Neuronal stem cell (in vitro differentiated cells): ENCODE data around the gene MUS81.

Source experiments
- DNase-seq: peaks from one replicate; pipeline ENCODE4 v3.0.0-alpha.2; 2013; ENCODE audit warnings: low spot score
- H2AFZ ChIP-seq: one replicate; pipeline ENCODE4 v1.6.1; 2013; ENCODE audit warnings: mild to moderate bottlenecking, low read length, inconsistent platforms
- H2AK5ac ChIP-seq: 2 replicates; pipeline ENCODE4 v1.6.1; 2013; ENCODE audit warnings: low read depth, mild to moderate bottlenecking, inconsistent platforms, low read length, moderate library complexity, mixed read lengths
- H2BK120ac ChIP-seq: 2 replicates; pipeline ENCODE4 v1.6.1; 2013; ENCODE audit warnings: low read depth, mild to moderate bottlenecking, inconsistent platforms, low read length, moderate library complexity, mixed read lengths
- H2BK12ac ChIP-seq: one replicate; pipeline ENCODE4 v1.6.1; 2013; ENCODE audit warnings: low read length, inconsistent platforms
- H2BK15ac ChIP-seq: 2 replicates; pipeline ENCODE4 v1.6.1; 2013; ENCODE audit warnings: mild to moderate bottlenecking, low read length, inconsistent platforms, mixed read lengths
- H2BK5ac ChIP-seq: one replicate; pipeline ENCODE4 v1.6.1; 2013; ENCODE audit warnings: inconsistent platforms, mild to moderate bottlenecking, low read length, moderate library complexity
- H3K14ac ChIP-seq: one replicate; pipeline ENCODE4 v1.6.1; 2013; ENCODE audit warnings: low read length, inconsistent platforms
- H3K18ac ChIP-seq: 2 replicates; pipeline ENCODE4 v1.6.1; 2013; ENCODE audit warnings: low read length, inconsistent platforms
- H3K23ac ChIP-seq: 2 replicates; pipeline ENCODE4 v1.6.1; 2013; ENCODE audit warnings: low read depth, mild to moderate bottlenecking, mixed read lengths, low read length, inconsistent platforms; ENCODE audit not compliant: poor library complexity
- H3K27ac ChIP-seq: replicated peaks from 3 replicates; pipeline ENCODE4 v1.5.1; 2013; ENCODE audit warnings: low read length, inconsistent platforms
- H3K27me3 ChIP-seq, 3 experiments: 2 replicates each; pipeline ENCODE4 v1.6.1; 2013; ENCODE audit warnings: low read length in 3 of 3, mild to moderate bottlenecking in 2 of 3, inconsistent platforms in 1 of 3, low read depth in 1 of 3, mixed read lengths in 1 of 3, moderate library complexity in 1 of 3; ENCODE audit not compliant: control insufficient read depth in 3 of 3, insufficient read depth in 3 of 3
- H3K36me3 ChIP-seq, 2 donors: replicated peaks in 1 of 2; 2 replicates each; pipeline ENCODE4 v1.6.1; 2013; ENCODE audit warnings: low read length in 2 of 2; ENCODE audit not compliant: control insufficient read depth in 2 of 2, insufficient read depth in 2 of 2
- H3K4ac ChIP-seq: 2 replicates; pipeline ENCODE4 v1.6.1; 2013; ENCODE audit warnings: inconsistent platforms, mild to moderate bottlenecking, low read length, moderate library complexity
- H3K4me1 ChIP-seq, 2 donors: 1 replicate in 1 of 2; 2 replicates in 1 of 2; pipeline ENCODE4 v1.6.1; 2013; ENCODE audit warnings: low read length in 2 of 2, low read depth in 1 of 2; ENCODE audit not compliant: control insufficient read depth in 2 of 2, insufficient read depth in 1 of 2
- H3K4me2 ChIP-seq: one replicate; pipeline ENCODE4 v1.6.1; 2013; ENCODE audit warnings: mild to moderate bottlenecking, low read length, inconsistent platforms; ENCODE audit not compliant: insufficient read depth, poor library complexity, severe bottlenecking
- H3K4me3 ChIP-seq, 2 donors: 2 replicates each; pipeline ENCODE4 v1.5.1; 2013; ENCODE audit warnings: low read length in 2 of 2, mild to moderate bottlenecking in 2 of 2, inconsistent platforms in 1 of 2, moderate library complexity in 1 of 2
- H3K79me1 ChIP-seq: one replicate; pipeline ENCODE4 v1.6.1; 2013; ENCODE audit warnings: low read depth, mild to moderate bottlenecking, inconsistent platforms, low read length, moderate library complexity
- H3K9ac ChIP-seq: one replicate; pipeline ENCODE4 v1.6.1; 2013; ENCODE audit warnings: mild to moderate bottlenecking, low read depth, low read length, inconsistent platforms; ENCODE audit not compliant: poor library complexity
- H3K9me3 ChIP-seq, 2 donors: replicated peaks in 1 of 2; 2 replicates each; pipeline versions ENCODE3 to v1.6.1; 2013; ENCODE audit warnings: low read length in 2 of 2, mild to moderate bottlenecking in 2 of 2, inconsistent platforms in 1 of 2, low read depth in 1 of 2, mixed read lengths in 1 of 2, moderate library complexity in 1 of 2; ENCODE audit not compliant: control insufficient read depth in 2 of 2, insufficient read depth in 1 of 2
- H4K8ac ChIP-seq: one replicate; pipeline ENCODE4 v1.6.1; 2013; ENCODE audit warnings: low read depth, mild to moderate bottlenecking, inconsistent platforms, low read length, moderate library complexity
- H4K91ac ChIP-seq: one replicate; pipeline ENCODE4 v1.6.1; 2013; ENCODE audit warnings: low read length, low read depth, mild to moderate bottlenecking, inconsistent platforms; ENCODE audit not compliant: poor library complexity
- WGBS, 2 donors: extraction: QIAGEN DNeasy Blood & Tissue Kit; methylation state at CpG; one replicate each; pipeline ENCODE4 v1.1.7; 2013; ENCODE audit warnings: missing lambda C conversion rate in 2 of 2, mixed read lengths in 1 of 2; ENCODE audit not compliant: insufficient read length in 2 of 2, insufficient replicate concordance in 1 of 2; ENCODE audit errors: extremely low coverage in 2 of 2; 5-methylcytosine and 5-hydroxymethylcytosine counted together

Gene MUS81

GRCh38 chr11:65896034-65896999 lies 36.1 kb downstream of the MUS81 start:
- no peak overlapping the region for H3K9ac ChIP-seq
- DNase-seq: no peak
- H3K36me3 ChIP-seq: no peaks in the 10 kb centered on the region
- H3K79me1 ChIP-seq: no peaks in the 10 kb centered on the region
- no peak overlapping the region for H3K4me2 ChIP-seq
- no peak overlapping the region for H2BK15ac ChIP-seq
- no peak overlapping the region for H3K27ac ChIP-seq
- H3K27me3 ChIP-seq: peaks cover 18 to 36% (median 21%) of the 10 kb centered on the region in 3 experiments
- no CpG with 5 or more reads among the region's 14 CpGs for WGBS, 2 donors
- peaks cover 14 to 15% of the 10 kb centered on the region in 2 donors for H3K4me1 ChIP-seq
- no peak overlapping the region for H3K18ac ChIP-seq
- H2BK120ac ChIP-seq: no peak overlapping the region
- no peak overlapping the region for H4K91ac ChIP-seq
- no peak overlapping the region for H2BK12ac ChIP-seq
- no peak overlapping the region for H3K4me3 ChIP-seq
- no peak overlapping the region for H2BK5ac ChIP-seq
- no peak overlapping the region for H3K14ac ChIP-seq
- H3K23ac ChIP-seq: no peak overlapping the region
- peak overlapping the region; percentile 51 for H2AK5ac ChIP-seq
- H3K9me3 ChIP-seq: peaks cover 0 to 2% of the 10 kb centered on the region in 2 donors
- no peak overlapping the region for H3K4ac ChIP-seq
- H2AFZ ChIP-seq: no peak overlapping the region
- H4K8ac ChIP-seq: no peak overlapping the region

- no peak overlapping the region for H3K4me3 ChIP-seq
Measured at GRCh38 chr11:65897020-65897471, 36.8 kb downstream of the MUS81 start.

GRCh38 chr11:65898656-65899355 lies 38.6 kb downstream of the MUS81 start:
- H3K36me3 ChIP-seq: no peaks in the 10 kb centered on the region
- H4K8ac ChIP-seq: no peak overlapping the region
- no peak overlapping the region for H4K91ac ChIP-seq
- peak overlapping the region; percentile 88 for H2AK5ac ChIP-seq
- no peak overlapping the region for H2BK12ac ChIP-seq
- H2AFZ ChIP-seq: peak overlapping the region; percentile 94
- WGBS, 2 donors: no CpG with 5 or more reads among the region's 28 CpGs
- H3K4ac ChIP-seq: no peak overlapping the region
- no peak overlapping the region for H2BK5ac ChIP-seq
- peaks cover 0 to 2% of the 10 kb centered on the region in 2 donors for H3K9me3 ChIP-seq
- H3K4me2 ChIP-seq: no peak overlapping the region
- H3K79me1 ChIP-seq: no peaks in the 10 kb centered on the region
- H3K23ac ChIP-seq: peak overlapping the region; percentile 96
- H3K27me3 ChIP-seq: peaks cover 20 to 53% (median 21%) of the 10 kb centered on the region in 3 experiments
- no peak for DNase-seq
- no peak overlapping the region for H2BK15ac ChIP-seq
- no peak overlapping the region for H3K27ac ChIP-seq
- peak overlapping the region in 1 of 2 donors; percentile 53 for H3K4me3 ChIP-seq
- no peak overlapping the region for H2BK120ac ChIP-seq
- peak overlapping the region; percentile 78 for H3K18ac ChIP-seq
- no peak overlapping the region for H3K14ac ChIP-seq
- H3K9ac ChIP-seq: no peak overlapping the region
- peaks cover 11 to 12% of the 10 kb centered on the region in 2 donors for H3K4me1 ChIP-seq

More at GRCh38 chr11:65897020-65897471, 36.8 kb downstream of the MUS81 start:
- H3K27ac ChIP-seq: no peak overlapping the region
- H3K4me2 ChIP-seq: no peak overlapping the region
- H3K27me3 ChIP-seq: peaks cover 20 to 42% (median 21%) of the 10 kb centered on the region in 3 experiments
- no peaks in the 10 kb centered on the region for H3K79me1 ChIP-seq
- H2BK12ac ChIP-seq: no peak overlapping the region
- H2AFZ ChIP-seq: no peak overlapping the region
- peaks cover 0 to 2% of the 10 kb centered on the region in 2 donors for H3K9me3 ChIP-seq
- no peak overlapping the region for H2BK15ac ChIP-seq
- no peak overlapping the region for H3K18ac ChIP-seq
- no peak overlapping the region for H3K23ac ChIP-seq
- H2AK5ac ChIP-seq: no peak overlapping the region
- no peak overlapping the region for H3K14ac ChIP-seq
- WGBS, 2 donors: no CpG with 5 or more reads among the region's 4 CpGs
- H3K36me3 ChIP-seq: no peaks in the 10 kb centered on the region
- no peak overlapping the region for H3K9ac ChIP-seq
- H4K91ac ChIP-seq: no peak overlapping the region
- DNase-seq: no peak
- peaks cover 9% of the 10 kb centered on the region in 2 donors for H3K4me1 ChIP-seq
- H2BK5ac ChIP-seq: no peak overlapping the region
- H2BK120ac ChIP-seq: no peak overlapping the region
- H3K4ac ChIP-seq: no peak overlapping the region
- no peak overlapping the region for H4K8ac ChIP-seq
